T-helper 2 cell (primary cell): ENCODE results near the gene ACAD10.

Source experiments
- DNase-seq, 5 experiments: peaks; one replicate each; pipeline versions ENCODE4 v3.0.0 to v3.0.0-alpha.2; 2012 to 2022

ACAD10 gene

DNA sequence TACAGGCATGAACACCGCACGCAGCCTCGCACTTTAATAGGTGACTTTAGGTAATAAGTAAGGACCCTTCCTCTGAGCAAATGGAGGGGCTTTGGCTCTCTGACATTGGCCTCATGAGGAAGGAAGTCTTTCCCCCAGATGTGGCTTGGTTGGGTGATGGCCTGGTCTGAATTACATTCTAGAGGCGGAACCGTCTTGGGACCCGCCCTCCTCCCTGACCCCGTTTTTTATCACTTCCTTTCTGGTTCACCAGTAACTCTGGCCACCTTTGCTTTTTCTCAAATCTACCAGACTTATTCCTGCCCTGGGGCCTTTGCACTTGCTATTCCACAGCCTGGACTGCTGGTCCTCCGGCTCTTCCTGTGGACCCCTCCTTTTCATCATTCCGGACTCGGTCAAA is 94.3 kb downstream of the ACAD10 start:
- no peak for DNase-seq

DNA sequence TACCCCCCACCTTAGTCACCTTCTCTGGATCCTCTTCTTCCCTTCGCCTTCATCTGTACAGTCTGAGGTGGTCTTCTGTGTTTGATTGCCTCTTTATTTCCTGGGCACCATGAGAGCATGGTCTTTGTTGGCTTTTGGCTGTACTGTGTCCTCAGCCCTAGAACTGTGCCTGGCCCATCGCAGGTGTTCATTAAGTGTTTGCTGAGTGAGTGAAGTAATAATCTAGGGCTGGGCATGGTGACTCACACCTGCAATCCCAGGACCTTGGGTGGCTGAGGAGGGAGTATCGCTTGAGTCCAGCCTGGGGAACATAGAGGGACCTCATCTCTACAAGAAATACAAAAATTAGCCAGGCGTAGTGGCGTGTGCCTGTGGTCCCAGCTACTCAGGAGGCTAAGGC is 94.8 kb downstream of the ACAD10 start:
- no peak for DNase-seq

DNA sequence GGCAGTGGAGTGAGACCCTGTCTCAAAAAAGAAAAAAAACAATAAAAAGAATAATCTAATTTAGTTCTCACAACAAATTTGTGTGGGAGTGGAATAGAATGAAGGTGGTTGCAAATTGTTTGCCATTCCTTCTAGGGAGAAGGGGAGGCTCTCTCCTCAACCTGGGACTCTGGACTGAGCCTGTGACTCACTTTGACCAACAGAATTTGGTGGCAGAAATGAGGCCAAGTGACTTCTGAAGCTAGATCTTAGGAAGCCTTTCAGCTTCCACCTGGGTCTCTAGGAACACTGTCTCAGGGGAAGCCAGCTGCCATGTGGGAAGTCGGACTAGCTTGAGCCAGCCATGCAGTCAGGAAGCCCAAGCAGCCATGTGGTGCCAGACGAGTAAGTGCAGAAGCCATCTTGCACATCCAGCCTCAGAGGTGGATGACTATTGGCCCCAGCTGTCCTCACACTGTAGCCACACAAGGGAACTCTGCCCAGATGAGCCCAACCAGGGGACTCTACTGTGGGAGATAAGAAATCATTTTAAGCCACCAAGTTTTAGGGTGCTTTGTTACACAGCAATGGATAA is 95.3 kb downstream of the ACAD10 start:
- DNase-seq: no peak

- DNase-seq: no peak
Observed at GRCh38 chr12:111783046-111783445, 97.2 kb downstream of the ACAD10 start.

DNA sequence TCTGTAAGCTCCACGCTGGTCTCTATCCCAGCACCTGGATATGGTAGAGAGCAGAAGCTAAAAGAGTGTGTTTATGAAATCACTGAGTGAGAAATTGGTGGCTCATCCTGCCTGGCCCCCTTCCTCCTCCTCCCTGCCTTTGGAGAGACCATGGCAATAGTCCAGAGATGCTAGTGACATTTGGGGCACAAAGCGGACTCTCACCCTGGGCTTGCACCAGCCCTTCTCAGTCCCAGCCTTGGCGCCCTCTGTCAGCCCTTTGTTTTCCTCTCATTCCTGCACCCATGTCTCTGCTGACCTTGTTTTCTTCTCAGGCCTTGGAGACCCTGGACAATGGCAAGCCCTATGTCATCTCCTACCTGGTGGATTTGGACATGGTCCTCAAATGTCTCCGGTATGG is 99.1 kb downstream of the ACAD10 start:
- no peak for DNase-seq

GRCh38 chr12:111785651-111786050 is 99.8 kb downstream of the ACAD10 start:
- no peak for DNase-seq

DNA sequence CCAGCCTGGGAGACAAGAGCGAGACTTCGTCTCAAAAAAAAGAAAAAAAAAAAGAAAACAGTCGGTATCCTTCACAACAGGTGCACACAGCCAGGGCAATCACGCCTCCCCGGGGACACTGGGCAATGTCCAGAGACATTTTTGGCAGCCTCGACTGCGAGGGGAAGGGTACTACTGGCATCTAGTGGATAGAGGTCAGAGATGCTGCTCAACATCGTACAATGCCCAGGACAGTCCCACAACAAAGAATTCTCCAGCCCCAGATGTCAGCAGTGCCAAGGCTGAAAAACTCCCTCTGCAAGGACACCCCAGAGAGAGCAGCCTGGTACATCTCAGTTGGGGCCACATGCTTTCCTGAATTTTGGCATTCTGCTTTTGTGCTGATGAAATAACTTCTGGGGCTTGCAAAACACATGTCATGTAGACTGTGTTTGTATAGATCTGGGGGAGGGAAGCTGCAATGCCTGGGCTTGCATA is 102.4 kb downstream of the ACAD10 start:
- DNase-seq: no peak

GRCh38 chr12:111789779-111790178 is 103.9 kb downstream of the ACAD10 start:
- DNase-seq: no peak

GRCh38 chr12:111791507-111791906 is 105.7 kb downstream of the ACAD10 start:
- no peak for DNase-seq

GRCh38 chr12:111792155-111792855 is 106.5 kb downstream of the ACAD10 start:
- DNase-seq: no peak

DNA sequence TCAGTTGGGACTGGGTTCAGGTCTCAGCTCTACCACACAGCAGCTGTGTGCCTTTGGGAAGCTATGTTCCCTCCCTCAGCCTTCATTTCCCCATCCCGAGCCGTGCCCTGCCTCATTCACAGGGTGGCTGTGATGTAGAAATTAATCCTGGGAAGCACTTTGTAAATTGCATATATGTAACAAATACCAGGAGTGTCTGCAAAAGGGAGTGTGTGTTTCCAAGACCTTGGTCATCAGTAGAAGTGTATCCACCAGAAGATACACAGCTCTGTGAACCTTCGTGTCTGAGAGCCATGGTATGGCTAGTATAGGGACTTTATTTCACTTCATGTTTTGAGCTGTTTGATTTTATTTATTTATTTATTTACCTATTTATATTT is 107.0 kb downstream of the ACAD10 start:
- DNase-seq: no peak

DNA sequence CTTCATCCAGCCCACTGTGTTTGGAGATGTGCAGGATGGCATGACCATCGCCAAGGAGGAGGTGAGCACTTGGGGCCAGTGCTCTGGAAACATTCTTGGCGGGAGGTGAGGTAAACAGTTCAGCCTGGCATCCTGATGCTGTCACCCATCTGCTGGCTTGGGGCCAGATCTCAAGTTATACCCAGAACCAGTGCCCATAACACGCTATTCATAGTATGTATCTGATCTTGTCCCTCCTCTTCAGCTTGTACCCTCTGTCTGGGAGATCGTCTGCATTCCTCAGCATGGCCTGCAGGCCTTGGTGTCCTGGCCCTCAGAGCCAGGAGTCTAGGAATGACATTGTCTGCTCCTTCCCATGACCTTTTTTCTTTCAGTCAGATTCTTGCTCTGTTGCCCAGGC is 112.3 kb downstream of the ACAD10 start:
- no peak for DNase-seq

DNA sequence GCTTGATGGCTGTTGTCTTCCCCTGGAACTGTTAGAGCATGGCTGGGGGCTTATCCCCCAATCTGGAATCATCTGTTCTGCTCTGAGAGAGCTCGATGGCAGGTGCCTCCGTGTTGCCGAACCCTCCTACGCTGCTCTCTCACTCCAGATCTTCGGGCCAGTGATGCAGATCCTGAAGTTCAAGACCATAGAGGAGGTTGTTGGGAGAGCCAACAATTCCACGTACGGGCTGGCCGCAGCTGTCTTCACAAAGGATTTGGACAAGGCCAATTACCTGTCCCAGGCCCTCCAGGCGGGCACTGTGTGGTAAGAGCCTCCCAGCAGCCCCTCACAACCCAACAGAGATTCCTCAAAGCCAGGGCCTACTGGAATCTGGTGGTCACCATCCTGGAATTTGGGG is 113.9 kb downstream of the ACAD10 start:
- no peak for DNase-seq

DNA sequence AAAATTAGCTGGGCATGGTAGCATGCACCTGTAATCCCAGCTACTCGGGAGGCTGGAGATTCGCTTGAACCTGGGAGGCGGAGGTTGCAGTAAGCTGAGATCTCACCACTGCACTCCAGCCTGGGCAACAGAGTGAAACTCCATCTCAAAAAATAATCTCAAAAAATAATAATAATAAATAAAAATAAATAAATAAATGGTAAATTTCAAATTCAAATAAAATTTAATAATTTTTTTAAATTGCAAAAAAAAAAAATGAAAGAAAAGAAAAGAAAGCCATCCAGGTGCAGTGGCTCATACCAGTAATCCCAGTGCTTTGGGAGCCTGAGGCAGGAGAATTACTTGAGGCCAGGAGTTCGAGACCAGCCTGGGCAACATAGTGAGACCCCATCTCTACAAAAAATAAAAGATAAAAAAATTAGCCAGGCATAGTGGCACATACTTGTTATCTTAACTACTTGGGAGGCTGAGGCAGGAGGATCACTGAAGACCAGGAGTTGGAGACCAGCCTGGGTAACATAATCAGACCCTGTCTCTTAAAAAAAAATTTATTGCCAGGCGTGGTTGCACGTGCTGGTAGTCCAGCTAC is 117.3 kb downstream of the ACAD10 start:
- DNase-seq: no peak

DNA sequence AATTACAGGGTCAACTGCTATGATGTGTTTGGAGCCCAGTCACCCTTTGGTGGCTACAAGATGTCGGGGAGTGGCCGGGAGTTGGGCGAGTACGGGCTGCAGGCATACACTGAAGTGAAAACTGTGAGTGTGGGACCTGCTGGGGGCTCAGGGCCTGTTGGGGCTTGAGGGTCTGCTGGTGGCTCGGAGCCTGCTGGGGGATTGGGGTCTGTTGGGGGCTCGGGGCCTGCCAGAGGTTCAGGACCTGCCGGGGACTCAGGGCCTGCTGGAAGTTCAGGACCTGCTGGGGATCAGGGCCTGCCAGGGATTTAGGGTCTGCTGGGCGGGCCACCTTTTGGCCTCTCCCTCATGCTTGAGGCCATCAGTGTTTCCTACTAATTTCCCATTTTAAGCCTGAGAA is 118.0 kb downstream of the ACAD10 start:
- DNase-seq: no peak

DNA sequence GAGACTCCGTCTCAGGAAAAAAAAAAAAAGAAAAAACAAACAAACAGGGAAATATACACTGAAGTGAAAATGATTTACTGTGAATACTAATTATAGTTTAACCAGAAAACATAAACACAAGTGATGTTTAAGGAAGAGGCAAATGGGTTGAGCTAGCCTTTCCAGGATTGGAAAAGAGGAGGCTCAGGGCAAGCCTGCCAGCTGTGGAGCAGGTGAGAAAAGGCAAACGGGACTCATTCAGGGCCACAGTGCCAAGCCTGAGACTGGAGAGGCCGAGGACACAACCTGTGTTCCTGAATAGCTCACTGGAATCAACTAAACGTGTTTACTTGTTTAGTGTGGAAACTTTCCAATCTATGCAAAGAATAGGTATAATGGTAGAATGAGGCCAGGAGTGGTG is 120.5 kb downstream of the ACAD10 start:
- no peak for DNase-seq
